Duodenal mucosa (tissue), 2 donors: ENCODE measurements around the gene RAPGEFL1.
"Not testable (repeated sequence)": the region's sequence is repeated elsewhere in the genome, so short reads cannot be mapped to it uniquely, and the experiment has no call there.

Experiments used
- H3K27ac ChIP-seq: one replicate; pipeline ENCODE4 v1.7.0; 2013; ENCODE audit warnings: low read depth, low read length
- H3K27me3 ChIP-seq, 2 donors: one replicate each; pipeline ENCODE4 v1.7.0; 2013; ENCODE audit warnings: low read length in 2 of 2, control low read depth in 1 of 2; ENCODE audit not compliant: insufficient read depth in 2 of 2, control insufficient read depth in 1 of 2
- H3K36me3 ChIP-seq, 2 donors: one replicate each; pipeline ENCODE4 v1.7.0; 2013; ENCODE audit warnings: low read length in 2 of 2, control low read depth in 1 of 2; ENCODE audit not compliant: insufficient read depth in 2 of 2, control insufficient read depth in 1 of 2
- H3K4me1 ChIP-seq, 2 donors: one replicate each; pipeline ENCODE4 v1.7.0; 2013; ENCODE audit warnings: low read length in 2 of 2, control low read depth in 1 of 2; ENCODE audit not compliant: insufficient read depth in 2 of 2, control insufficient read depth in 1 of 2
- H3K4me3 ChIP-seq, 2 donors: one replicate each; pipeline ENCODE4 v1.7.0; 2013; ENCODE audit warnings: low read length in 2 of 2, low read depth in 1 of 2
- H3K9ac ChIP-seq, 2 donors: one replicate each; pipeline ENCODE4 v1.7.0; 2013; ENCODE audit warnings: low read length in 2 of 2, low read depth in 1 of 2
- H3K9me3 ChIP-seq, 2 donors: one replicate each; pipeline ENCODE4 v1.7.0; 2013; ENCODE audit warnings: low read length in 2 of 2, control low read depth in 1 of 2; ENCODE audit not compliant: control insufficient read depth in 1 of 2

Gene RAPGEFL1

GRCh38 chr17:40197965-40198456 lies 20.7 kb downstream of the RAPGEFL1 start:
- H3K27ac ChIP-seq, H3K9me3 ChIP-seq, H3K36me3 ChIP-seq, H3K27me3 ChIP-seq, H3K4me3 ChIP-seq, H3K9ac ChIP-seq, H3K4me1 ChIP-seq: not testable (repeated sequence)

DNA sequence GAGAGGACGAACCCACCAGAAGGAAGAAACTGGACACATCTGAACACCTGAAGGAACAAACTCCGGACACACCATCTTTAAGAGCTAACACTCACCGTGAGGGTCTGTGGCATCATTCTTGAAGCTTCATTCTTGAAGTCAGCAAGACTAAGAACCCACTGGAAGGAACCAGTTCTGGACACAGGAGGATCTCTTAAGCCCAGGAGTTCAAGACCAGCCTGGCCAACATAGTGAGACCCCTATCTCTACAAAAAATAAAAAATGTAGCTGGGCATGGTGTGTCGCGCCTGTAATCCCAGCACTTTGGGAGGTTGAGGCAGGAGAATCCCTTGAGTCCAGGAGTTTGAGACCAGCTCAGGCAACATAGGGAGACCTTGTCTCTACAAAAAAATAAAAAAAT lies 21.3 kb downstream of the RAPGEFL1 start:
- no peaks in the 10 kb centered on the region for H3K27me3 ChIP-seq

DNA sequence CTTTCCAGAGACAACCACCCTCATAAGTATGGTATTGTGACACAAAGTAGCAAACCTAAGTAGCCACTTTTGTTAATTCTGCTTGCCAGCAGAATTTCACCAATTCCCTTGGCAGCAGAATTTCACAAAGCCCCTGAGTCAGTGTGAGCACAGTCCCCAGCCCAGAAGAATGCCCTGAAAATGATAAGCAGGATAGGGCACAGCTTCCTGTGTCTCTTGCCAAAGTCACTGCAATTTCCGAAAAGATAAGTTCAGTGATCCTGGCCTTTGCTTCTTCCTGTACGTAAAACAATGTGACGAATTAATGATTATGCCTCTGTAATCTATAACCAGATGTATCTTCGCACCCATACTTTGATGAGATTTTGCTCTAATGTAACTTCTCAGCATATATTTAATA lies 25.9 kb downstream of the RAPGEFL1 start:
- no peak overlapping the region for H3K27ac ChIP-seq
- no peaks in the 10 kb centered on the region for H3K36me3 ChIP-seq
- peaks cover 4 to 6% of the 10 kb centered on the region in 2 donors for H3K4me1 ChIP-seq
- H3K4me3 ChIP-seq = no peak overlapping the region
- peak overlapping the region in 1 of 2 donors; percentile 38 for H3K9ac ChIP-seq
- H3K9me3 ChIP-seq = no peaks in the 10 kb centered on the region
- no peaks in the 10 kb centered on the region for H3K27me3 ChIP-seq

More for the DNA sequence above, 21.3 kb downstream of the RAPGEFL1 start:
- Histone ChIP-seq H3K4me1 (peaks cover 6 to 10% of the 10 kb centered on the region in 2 donors), H3K36me3 (peaks cover 0 to 4% of the 10 kb centered on the region in 2 donors), H3K9me3 (no peaks in the 10 kb centered on the region), H3K27ac (no peak overlapping the region), H3K9ac (no peak overlapping the region), H3K4me3 (no peak overlapping the region)

DNA sequence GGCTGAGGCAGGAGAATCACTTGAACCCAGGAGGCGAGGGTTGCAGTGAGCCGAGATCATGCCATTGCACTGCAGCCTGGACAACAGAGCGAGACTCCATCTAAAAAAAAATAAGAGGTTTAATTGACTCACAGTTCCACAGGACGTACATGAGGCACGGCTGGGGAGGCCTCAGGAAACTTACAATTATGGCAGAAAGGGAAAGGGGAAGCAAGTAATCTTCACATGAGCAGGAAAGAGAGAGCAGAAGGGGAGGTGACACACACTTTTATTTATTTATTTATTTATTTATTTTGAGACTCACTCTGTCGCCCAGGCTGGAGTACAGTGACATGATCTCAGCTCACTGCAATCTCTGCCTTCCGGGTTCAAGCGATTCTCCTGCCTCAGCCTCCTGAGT lies 28.9 kb downstream of the RAPGEFL1 start:
- not testable (repeated sequence) for H3K4me3 ChIP-seq, H3K9me3 ChIP-seq, H3K4me1 ChIP-seq, H3K36me3 ChIP-seq, H3K9ac ChIP-seq, H3K27me3 ChIP-seq, H3K27ac ChIP-seq

DNA sequence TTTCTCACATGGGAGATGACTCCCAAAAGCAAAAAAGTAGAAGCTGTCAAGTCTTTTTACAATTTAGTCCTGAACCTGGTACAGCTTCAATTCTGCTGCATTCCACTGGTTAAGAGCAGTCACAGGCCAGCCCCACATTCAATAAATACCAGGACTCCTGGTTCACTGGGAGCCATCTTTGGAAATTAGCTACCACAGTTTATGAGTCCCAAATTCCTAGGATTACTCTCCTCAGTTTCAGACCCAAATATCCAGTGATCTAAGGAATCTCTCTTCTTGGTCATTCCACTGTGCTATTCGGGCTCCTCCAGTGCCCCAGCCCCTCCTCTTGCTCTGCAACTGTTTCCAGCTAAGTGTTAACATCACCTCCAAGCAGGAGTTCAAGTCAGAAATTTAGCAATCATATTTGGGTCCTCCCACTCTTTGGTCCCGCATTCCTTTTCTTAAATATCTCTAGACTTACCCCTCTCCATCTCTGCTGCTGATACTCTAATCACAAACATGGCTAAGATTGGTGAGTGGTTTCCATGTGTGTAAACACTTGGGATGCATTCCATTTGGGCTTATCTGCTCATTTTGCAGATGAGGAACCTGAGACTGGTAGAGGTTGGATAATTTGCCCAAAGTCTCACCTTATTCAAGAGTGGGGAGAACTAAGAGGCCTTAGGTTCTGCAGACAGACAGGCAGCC lies 32.3 kb downstream of the RAPGEFL1 start:
- Histone ChIP-seq H3K4me1 (no peaks in the 10 kb centered on the region), H3K9me3 (no peaks in the 10 kb centered on the region), H3K4me3 (no peak overlapping the region), H3K9ac (no peak overlapping the region), H3K27ac (no peak overlapping the region), H3K27me3 (no peaks in the 10 kb centered on the region), H3K36me3 (no peaks in the 10 kb centered on the region)

DNA sequence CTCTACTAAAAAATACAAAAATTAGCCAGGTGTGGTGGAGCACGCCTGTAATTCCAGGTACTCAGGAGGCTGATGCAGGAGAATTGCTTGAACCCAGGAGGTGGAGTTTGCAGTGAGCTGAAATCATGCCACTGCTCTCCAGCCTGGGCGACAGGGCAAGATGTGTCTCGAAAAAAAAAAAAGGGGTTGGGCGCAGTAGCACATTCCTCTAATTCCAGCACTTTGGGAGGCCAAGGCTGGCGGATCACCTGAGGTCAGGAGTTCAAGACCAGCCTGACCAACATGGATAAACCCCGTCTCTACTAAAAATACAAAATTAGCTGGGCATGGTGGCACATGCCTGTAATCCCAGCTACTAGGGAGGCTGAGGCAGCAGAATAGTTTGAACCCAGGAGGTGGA lies 36.6 kb downstream of the RAPGEFL1 start:
- H3K36me3 ChIP-seq, H3K4me3 ChIP-seq, H3K9me3 ChIP-seq, H3K9ac ChIP-seq, H3K27ac ChIP-seq, H3K4me1 ChIP-seq, H3K27me3 ChIP-seq: not testable (repeated sequence)

- H3K4me1 ChIP-seq = peaks cover 0 to 4% of the 10 kb centered on the region in 2 donors
- H3K36me3 ChIP-seq = no peaks in the 10 kb centered on the region
- H3K4me3 ChIP-seq = peak overlapping the region; percentile 73 to 78
- H3K9me3 ChIP-seq = no peaks in the 10 kb centered on the region
- H3K27ac ChIP-seq = no peak overlapping the region
- H3K27me3 ChIP-seq = no peaks in the 10 kb centered on the region
- H3K9ac ChIP-seq = peak overlapping the region; percentile 67 to 76
Observed at GRCh38 chr17:40218006-40218739, 40.9 kb downstream of the RAPGEFL1 start.

DNA sequence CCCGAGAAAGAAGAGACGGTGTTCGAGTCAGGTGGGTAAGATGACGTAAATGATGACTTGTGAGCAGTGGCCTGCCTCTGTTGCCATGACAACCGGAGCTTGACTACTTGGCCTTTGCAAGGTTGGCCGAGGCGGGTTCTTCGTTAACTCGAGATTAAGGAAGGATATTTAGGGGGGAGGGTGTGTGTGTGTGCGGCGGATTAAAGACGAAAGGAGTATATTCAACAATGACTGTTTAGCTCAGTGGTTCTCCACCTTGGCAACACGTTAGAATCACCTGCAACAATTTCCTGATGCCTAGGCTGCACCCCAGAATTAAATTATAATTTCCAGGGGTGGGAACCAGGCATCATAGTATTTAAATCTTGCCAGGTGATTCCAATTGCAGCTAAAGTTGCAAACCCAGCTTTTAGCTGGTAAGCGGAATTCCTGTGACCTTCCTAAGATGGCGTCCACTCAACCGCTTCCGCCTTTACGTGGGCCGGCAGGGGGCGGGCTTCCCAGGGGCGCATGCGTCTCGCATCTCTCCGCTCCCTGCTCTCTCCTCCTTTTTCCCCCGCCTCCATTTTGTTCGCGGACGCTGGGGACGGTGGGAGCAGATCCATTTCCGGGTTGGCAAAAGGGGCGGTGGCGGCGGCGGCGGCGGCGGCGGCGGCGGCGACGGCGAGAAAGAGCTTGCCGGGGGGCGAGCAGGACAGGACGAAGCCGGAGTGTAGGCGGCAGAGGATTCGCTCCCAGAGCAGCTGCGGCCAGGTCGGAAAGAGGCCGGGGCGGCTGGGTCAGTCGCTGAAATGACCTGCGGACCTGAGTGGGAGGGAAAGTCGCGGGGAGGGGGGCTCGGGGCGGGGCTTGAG lies 41.7 kb downstream of the RAPGEFL1 start, which contains the start of gene WIPF2:
Gene WIPF2, plus strand, starts transcription at position 565 of the 854 bp plus-strand sequence. CDS start 37,156 bp downstream, outside the sequence.
- Histone ChIP-seq H3K27ac (peak within 1 kb of the TSS; percentile 89), H3K27me3 (no peaks in the 10 kb centered on the region), H3K9ac (peak within 1 kb of the TSS; percentile 75 to 82), H3K9me3 (no peaks in the 10 kb centered on the region), H3K4me3 (peak within 1 kb of the TSS; percentile 87 to 96), H3K4me1 (peaks cover 0 to 4% of the 10 kb centered on the region in 2 donors), H3K36me3 (no peaks in the 10 kb centered on the region)

DNA sequence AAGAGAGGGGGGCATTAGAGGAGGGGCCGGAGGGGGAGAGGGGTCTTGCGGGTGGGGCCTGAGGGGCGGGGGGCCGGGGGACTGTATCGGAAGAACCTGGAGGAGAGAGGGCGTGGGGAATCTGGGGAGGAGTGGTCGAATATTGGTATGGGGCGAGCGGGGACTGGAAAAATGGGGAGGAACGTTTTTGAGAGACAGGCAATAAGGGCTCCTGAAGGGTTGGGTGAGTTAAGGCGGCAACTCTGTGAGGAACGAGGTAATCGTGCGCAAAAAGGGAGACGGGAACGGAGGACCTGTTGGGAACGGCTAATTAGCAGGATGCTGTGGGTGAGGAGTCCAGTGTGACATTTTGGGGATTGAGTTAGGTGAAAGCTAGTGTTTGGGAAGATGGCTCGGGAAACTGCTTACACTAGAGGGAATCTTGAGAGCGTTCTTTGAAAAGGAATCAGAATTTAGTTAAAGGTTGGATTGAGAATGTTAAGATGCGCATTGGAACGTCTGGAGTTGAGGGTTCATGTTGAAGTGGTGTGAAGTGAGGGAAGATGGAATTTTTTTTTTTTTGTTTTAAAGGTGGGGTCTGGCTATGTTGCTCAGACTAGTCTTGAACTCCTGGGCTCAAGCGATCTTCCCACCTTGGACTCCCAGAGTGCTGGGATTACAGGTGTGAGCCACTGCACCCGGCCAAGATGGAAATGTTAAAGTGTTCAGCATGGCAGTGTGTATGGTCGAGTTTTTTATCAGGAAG lies 42.5 kb downstream of the RAPGEFL1 start:
- Histone ChIP-seq H3K27ac (peak overlapping the region; percentile 89), H3K27me3 (no peaks in the 10 kb centered on the region), H3K4me1 (peaks cover 4 to 5% of the 10 kb centered on the region in 2 donors), H3K4me3 (peak overlapping the region; percentile 87 to 96), H3K36me3 (no peaks in the 10 kb centered on the region), H3K9me3 (no peaks in the 10 kb centered on the region), H3K9ac (peak overlapping the region; percentile 75 to 82)
